Caco-2 (cell line): ENCODE data around the gene COX6B1. TPM values are rescaled to one million over a fixed set of nuclear protein-coding genes. Genes with fewer than 3 reads are reported as not detected.

Source experiments
- BruUV-seq: library from RNA; stranded (reverse); fragments of 400-500 nt; replicated peaks from 2 replicates; lab custom pipeline; 2021; lab: Mats Ljungman, UMichigan
- CTCF ChIA-PET: fragments of 300-600 bp; sonication (Branson Sonifier 250); formaldehyde crosslinking; loops from one replicate; lab custom pipeline; 2022; ENCODE audit warnings: antibody characterized with exemption; lab: Charles Lee
- POLR2A ChIA-PET: fragments of 300-600 bp; sonication (Branson Sonifier 250); formaldehyde crosslinking; loops from one replicate; lab custom pipeline; 2022; ENCODE audit warnings: antibody characterized with exemption; lab: Charles Lee
- DNase-seq, 2 experiments: peaks; one replicate each; pipeline versions ENCODE4 v3.0.0 to v3.0.0-alpha.2; 2020 to 2022
- H3K27me3 ChIP-seq: replicated peaks from 2 replicates; pipeline ENCODE4 v1.6.0; 2011; ENCODE audit warnings: low read length; ENCODE audit not compliant: control insufficient read depth, insufficient read depth
- H3K36me3 ChIP-seq: 2 replicates; pipeline ENCODE4 v1.5.1; 2011; ENCODE audit warnings: low read length; ENCODE audit not compliant: control insufficient read depth, insufficient read depth
- H3K4me1 ChIP-seq: fragments of 250-450 bp; sonication (Bioruptor Pico); 2 replicates; pipeline ENCODE4 v1.5.1; 2020; ENCODE audit warnings: mild to moderate bottlenecking
- H3K4me3 ChIP-seq: 2 replicates; pipeline ENCODE4 v1.5.1; 2011; ENCODE audit warnings: low read depth, mild to moderate bottlenecking, control low read depth, low read length
- H3K9me3 ChIP-seq: fragments of 250-450 bp; sonication (Bioruptor Pico); 2 replicates; pipeline ENCODE4 v1.5.1; 2020; ENCODE audit warnings: mild to moderate bottlenecking, moderate library complexity
- H3K27ac Mint-ChIP-seq: one replicate; pipeline ENCODE4 v1.8.0; 2022; ENCODE audit warnings: mixed read lengths; ENCODE audit not compliant: unreplicated experiment
- H3K27me3 Mint-ChIP-seq: one replicate; pipeline ENCODE4 v1.8.0; 2022; ENCODE audit warnings: mixed read lengths; ENCODE audit not compliant: insufficient read depth, unreplicated experiment
- H3K36me3 Mint-ChIP-seq: one replicate; pipeline ENCODE4 v1.8.0; 2022; ENCODE audit warnings: mild to moderate bottlenecking, mixed read lengths; ENCODE audit not compliant: insufficient read depth, unreplicated experiment
- H3K4me1 Mint-ChIP-seq: one replicate; pipeline ENCODE4 v1.8.0; 2022; ENCODE audit warnings: low read depth, mixed read lengths; ENCODE audit not compliant: unreplicated experiment
- H3K4me3 Mint-ChIP-seq: one replicate; pipeline ENCODE4 v1.8.0; 2022; ENCODE audit warnings: mild to moderate bottlenecking, moderate library complexity, mixed read lengths; ENCODE audit not compliant: unreplicated experiment
- H3K9me3 Mint-ChIP-seq: one replicate; pipeline ENCODE4 v1.8.0; 2022; ENCODE audit warnings: mixed read lengths; ENCODE audit not compliant: unreplicated experiment
- CTCF ChIP-seq, 2 experiments: fragments of 200-600 bp in 1 of 2; IDR thresholded peaks; 1 replicate in 1 of 2; 2 replicates in 1 of 2; pipeline versions ENCODE4 v1.5.1 to v1.8.0; 2011 to 2022; ENCODE audit warnings: antibody characterized with exemption in 1 of 2, control low read depth in 1 of 2, inconsistent platforms in 1 of 2, low read depth in 1 of 2, low read length in 1 of 2, mild to moderate bottlenecking in 1 of 2, moderate library complexity in 1 of 2; ENCODE audit not compliant: insufficient read depth in 1 of 2, severe bottlenecking in 1 of 2, unreplicated experiment in 1 of 2
- intact Hi-C: fragments of 100-400 bp; cut with micrococcal nuclease; formaldehyde crosslinking; loops from one replicate; pipeline ENCODE4 v1.10.0; 2022; ENCODE audit not compliant: unreplicated experiment
- total RNA-seq: library from RNA; stranded (reverse); gene quantifications from 2 replicates; pipeline ENCODE4 v1.2.3, GENCODE V29; 2022

The COX6B1 gene
- total RNA-seq, 1 experiment from 2014 or later: 551 TPM

- POLR2A ChIA-PET: no interaction called here
Observed at GRCh38 chr19:35607661-35608060, 40.5 kb upstream of the COX6B1 start.

GRCh38 chr19:35608251-35608650 is 39.9 kb upstream of the COX6B1 start:
- ChIA-PET CTCF (no interaction called here), POLR2A (no interaction called here)
- H3K27ac Mint-ChIP-seq: no peak overlapping the region
- Histone ChIP-seq H3K9me3 (peaks cover 21% of the 10 kb centered on the region), H3K36me3 (no peaks in the 10 kb centered on the region), H3K4me1 (0 out of 2 replicates have a peak, but pooled peaks cover 4% of the 10 kb centered on the region), H3K4me3 (no peak overlapping the region), H3K27me3 (no peaks in the 10 kb centered on the region)
- no peaks in the 10 kb centered on the region for H3K27me3 Mint-ChIP-seq
- peaks cover 13% of the 10 kb centered on the region for H3K36me3 Mint-ChIP-seq
- no peak for TF ChIP-seq CTCF (IDR thresholded peaks at IDR 0.05; ENCODE audit: insufficient read depth in 1 of 2, low read depth in 1 of 2, low read length in 1 of 2, severe bottlenecking in 1 of 2, unreplicated experiment in 1 of 2)
- no peak overlapping the region for H3K4me3 Mint-ChIP-seq
- peaks cover 23% of the 10 kb centered on the region for H3K9me3 Mint-ChIP-seq
- intact Hi-C loops: no loop called here
- no peak for DNase-seq
- peaks cover 15% of the 10 kb centered on the region for H3K4me1 Mint-ChIP-seq
- no TSS peak for BruUV-seq

More at GRCh38 chr19:35607661-35608060, 40.5 kb upstream of the COX6B1 start:
- no peaks in the 10 kb centered on the region for H3K36me3 ChIP-seq
- no peaks in the 10 kb centered on the region for H3K27me3 ChIP-seq
- Mint-ChIP-seq H3K27ac (no peak overlapping the region), H3K36me3 (peaks cover 7% of the 10 kb centered on the region), H3K9me3 (peaks cover 29% of the 10 kb centered on the region), H3K4me3 (no peak overlapping the region), H3K4me1 (peaks cover 13% of the 10 kb centered on the region), H3K27me3 (no peaks in the 10 kb centered on the region)
- TF ChIP-seq CTCF (IDR thresholded peaks at IDR 0.05; ENCODE audit: insufficient read depth in 1 of 2, low read depth in 1 of 2, low read length in 1 of 2, severe bottlenecking in 1 of 2, unreplicated experiment in 1 of 2): no peak
- peaks cover 21% of the 10 kb centered on the region for H3K9me3 ChIP-seq
- no TSS peak for BruUV-seq
- intact Hi-C loops: no loop called here
- CTCF ChIA-PET: interaction anchor here (0.6 kb wide), 1 partner anchor 80 kb away, joined by 3 read pairs; no protein-coding TSS in a partner anchor
- H3K4me3 ChIP-seq: no peak overlapping the region
- H3K4me1 ChIP-seq: 0 out of 2 replicates have a peak, but pooled peaks cover 4% of the 10 kb centered on the region
- DNase-seq: no peak

GRCh38 chr19:35609851-35610353 is 38.2 kb upstream of the COX6B1 start:
- CTCF ChIA-PET: no interaction called here
- no peak for DNase-seq
- peaks cover 10% of the 10 kb centered on the region for H3K4me1 Mint-ChIP-seq
- Histone ChIP-seq H3K4me1 (0 out of 2 replicates have a peak, but pooled peaks cover 4% of the 10 kb centered on the region), H3K9me3 (peaks cover 21% of the 10 kb centered on the region), H3K27me3 (no peaks in the 10 kb centered on the region), H3K4me3 (no peak overlapping the region), H3K36me3 (no peaks in the 10 kb centered on the region)
- POLR2A ChIA-PET: no interaction called here
- TF ChIP-seq CTCF (IDR thresholded peaks at IDR 0.05; ENCODE audit: insufficient read depth in 1 of 2, low read depth in 1 of 2, low read length in 1 of 2, severe bottlenecking in 1 of 2, unreplicated experiment in 1 of 2): no peak
- H3K36me3 Mint-ChIP-seq: peaks cover 15% of the 10 kb centered on the region
- H3K4me3 Mint-ChIP-seq: no peak overlapping the region
- no TSS peak for BruUV-seq
- H3K9me3 Mint-ChIP-seq: peaks cover 15% of the 10 kb centered on the region
- intact Hi-C loops: no loop called here
- H3K27me3 Mint-ChIP-seq: no peaks in the 10 kb centered on the region
- no peak overlapping the region for H3K27ac Mint-ChIP-seq
